UCSD-AML1 (cell line): ENCODE data around the gene DLGAP1.

Experiments
- DNase-seq: peaks from one replicate; lab custom pipeline; 2025; ENCODE audit not compliant: unreplicated experiment; lab: John Stamatoyannopoulos, UW

The DLGAP1 gene

GRCh38 chr18:3906116-3906750 lies 548.9 kb downstream of the DLGAP1 start:
- DNase-seq = no peak

GRCh38 chr18:3903337-3903736 lies 551.8 kb downstream of the DLGAP1 start:
- no peak for DNase-seq

GRCh38 chr18:3902676-3903075 lies 552.4 kb downstream of the DLGAP1 start:
- DNase-seq = no peak

DNA sequence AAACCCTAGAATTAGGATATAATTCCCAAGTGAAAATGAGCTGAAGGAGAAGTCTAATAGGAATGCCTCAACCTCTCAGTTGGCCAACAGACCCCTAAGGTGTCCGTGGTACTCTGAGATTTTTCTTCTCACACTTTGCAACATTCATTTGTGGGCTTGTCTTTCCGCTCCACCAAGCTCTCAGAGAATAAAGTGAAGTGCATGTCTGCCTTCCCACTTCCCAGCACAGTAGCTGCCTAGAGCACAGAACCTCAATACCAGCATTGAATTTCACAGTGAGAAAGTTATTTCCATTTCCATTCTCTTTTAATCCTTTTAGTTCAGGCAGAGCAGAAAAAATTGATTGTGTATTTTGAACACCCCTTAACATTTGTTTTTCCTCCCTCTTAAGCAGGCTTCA lies 553.3 kb downstream of the DLGAP1 start:
- no peak for DNase-seq

- DNase-seq = no peak
Observed at GRCh38 chr18:3901042-3901441, 554.1 kb downstream of the DLGAP1 start.

DNA sequence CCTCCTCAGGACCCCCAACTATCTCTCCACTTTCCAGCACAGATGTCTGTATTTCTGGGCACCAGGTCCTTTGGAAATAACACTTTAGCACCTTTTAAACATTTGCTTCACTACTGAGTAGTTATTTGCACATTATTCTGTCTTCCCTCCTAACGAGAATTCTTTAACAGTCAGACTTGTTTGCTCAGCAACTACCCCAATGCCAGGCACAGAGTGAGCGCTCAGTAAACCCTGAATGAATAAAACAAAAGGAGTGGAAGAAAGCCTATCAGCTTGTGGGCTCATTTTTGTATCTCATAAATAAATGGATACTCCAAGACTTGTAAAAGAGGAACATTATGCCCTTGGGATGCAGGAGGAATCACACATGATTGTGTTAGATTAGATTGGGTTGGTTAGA lies 554.8 kb downstream of the DLGAP1 start:
- DNase-seq = no peak

DNA sequence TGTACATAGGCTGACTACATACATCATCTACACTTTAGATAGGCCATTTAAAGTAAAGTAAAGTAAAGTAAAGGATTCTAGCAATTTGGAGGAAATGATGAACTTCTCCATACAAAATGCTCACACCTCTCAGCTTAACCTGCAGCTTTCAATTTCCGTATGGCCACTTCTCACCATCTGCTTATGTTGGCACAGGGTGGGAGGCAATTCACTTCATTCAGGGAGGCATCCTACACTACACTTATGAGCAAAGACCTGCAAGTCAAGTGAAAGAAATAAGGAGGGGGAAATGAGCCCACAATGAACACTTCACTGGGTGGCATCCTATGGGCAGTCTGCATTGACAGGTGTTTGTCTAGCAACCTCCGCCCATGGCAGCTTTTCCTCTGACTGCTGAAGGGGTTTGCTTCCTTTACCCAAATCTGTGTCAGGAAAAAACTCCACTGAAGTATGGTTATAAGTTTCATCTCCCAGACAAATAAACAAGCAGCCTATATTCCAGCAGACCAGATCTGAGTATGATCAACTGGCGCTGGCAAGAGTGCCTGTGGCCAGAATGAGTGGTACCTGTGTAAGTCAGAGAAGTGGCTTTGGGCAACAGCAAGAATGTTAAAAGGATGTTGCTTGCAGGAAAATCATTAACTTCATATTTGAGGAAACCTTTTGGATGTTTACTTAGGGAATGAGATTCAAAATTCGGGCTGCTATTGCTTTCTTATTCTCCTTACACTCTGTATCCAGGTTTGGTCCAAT lies 556.1 kb downstream of the DLGAP1 start:
- no peak for DNase-seq

GRCh38 chr18:3892152-3892551 lies 563.0 kb downstream of the DLGAP1 start:
- DNase-seq = no peak

GRCh38 chr18:3891245-3891644 lies 563.9 kb downstream of the DLGAP1 start:
- DNase-seq = no peak

DNA sequence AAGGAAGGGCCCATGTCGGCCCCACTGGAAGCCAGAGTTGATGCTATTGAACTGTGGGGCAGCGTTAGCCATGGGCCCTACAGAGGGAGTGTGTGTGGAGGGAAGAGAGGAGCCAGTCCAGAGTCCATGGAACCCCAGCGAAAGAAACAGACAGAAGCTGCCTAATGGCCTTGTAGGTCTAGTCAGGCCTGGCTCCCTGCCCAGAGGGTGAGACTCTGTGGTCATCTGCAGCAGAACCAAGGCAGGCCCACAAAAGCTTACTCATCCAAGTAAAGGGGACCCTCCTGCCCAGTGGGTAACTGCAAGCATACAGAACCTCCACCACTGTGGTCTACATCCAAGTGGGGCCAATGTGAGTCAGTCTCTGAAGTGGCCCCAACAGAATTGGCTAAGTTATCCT lies 565.3 kb downstream of the DLGAP1 start:
- DNase-seq = no peak

GRCh38 chr18:3889121-3889520 lies 566.0 kb downstream of the DLGAP1 start:
- no peak for DNase-seq

GRCh38 chr18:3886575-3887322 lies 568.4 kb downstream of the DLGAP1 start:
- DNase-seq = no peak

DNA sequence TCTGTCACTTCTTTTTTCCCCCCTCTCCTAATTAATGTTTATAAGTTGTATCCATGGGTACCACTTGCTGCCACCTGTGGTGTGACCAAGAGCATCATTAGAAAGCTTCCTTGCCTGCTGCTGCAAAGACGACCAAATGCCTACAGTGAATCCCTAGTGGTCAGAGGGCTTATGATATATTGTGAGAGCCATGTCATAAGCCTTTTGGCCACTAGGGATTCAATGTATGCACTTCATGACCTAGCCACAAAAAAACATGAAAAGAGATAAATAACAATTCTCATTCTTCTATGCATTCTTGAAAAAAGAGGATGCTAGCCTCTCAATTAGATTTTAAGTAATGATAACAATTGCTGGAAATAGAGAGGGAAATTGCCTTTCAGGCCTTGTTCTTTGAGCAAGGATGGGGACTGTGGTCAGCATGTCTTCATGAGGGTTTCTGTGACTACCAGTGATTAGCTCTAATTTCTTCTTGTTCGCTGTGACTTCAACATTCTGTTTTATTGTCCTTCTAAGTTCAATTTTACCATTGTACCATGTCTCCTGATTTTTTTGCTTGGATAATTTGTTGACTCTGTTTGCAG lies 569.8 kb downstream of the DLGAP1 start:
- no peak for DNase-seq

DNA sequence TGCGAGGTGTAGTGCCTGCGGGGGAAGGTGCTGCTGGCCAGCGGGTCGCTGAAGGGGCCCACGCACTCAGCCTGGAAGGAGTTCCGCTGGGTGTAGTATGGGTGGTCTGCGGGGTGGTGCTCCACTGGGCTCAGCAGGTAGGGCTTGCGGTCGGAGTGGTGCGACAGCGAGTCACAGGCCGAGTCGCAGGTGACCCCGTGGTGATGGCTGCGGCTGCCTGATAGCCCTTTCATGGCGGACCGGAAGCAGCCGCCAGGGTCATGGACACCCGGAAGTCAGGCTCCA lies 575.3 kb downstream of the DLGAP1 start:
- DNase-seq = no peak

GRCh38 chr18:3879114-3879835 lies 575.8 kb downstream of the DLGAP1 start:
- DNase-seq = no peak

- no peak for DNase-seq
Observed at GRCh38 chr18:3878401-3878800, 576.7 kb downstream of the DLGAP1 start.

DNA sequence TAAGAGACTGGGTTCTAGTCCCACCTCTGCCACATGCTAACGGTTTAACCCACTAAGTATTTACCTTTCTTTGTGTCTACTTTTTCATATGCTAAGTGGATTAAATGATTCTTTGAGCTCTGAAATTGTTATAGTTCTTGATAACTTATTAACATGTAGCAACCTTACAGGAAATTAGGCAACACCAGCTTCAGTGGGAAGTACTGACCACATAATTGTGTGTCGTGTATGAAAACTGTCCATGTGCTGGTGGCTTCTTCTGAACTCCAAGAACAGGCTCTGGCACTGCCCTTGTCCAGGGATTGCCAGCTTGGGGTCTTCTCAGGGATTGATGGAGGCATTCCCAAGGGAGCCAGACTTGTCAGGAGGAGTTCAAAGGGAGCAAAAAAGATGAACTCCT lies 577.4 kb downstream of the DLGAP1 start:
- no peak for DNase-seq

DNA sequence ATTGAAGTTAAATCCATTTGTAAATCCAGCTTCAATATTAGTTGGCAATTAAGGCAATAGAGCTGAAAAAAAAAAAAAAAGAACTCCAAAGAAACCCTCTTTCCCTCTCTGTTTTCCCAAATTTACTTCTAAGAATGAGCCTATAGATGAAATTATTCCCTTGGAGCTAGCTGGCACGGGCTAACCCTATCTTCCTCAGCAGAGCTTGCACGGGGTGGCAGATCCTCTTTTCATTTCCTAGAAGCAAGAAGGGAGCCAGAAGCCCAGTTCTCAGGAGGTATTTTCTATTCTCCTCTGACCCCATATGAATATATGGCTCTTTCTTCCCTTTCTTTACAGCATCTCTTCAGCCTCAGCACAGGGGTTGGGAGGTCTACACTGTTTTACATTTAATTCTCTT lies 579.1 kb downstream of the DLGAP1 start:
- no peak for DNase-seq

DNA sequence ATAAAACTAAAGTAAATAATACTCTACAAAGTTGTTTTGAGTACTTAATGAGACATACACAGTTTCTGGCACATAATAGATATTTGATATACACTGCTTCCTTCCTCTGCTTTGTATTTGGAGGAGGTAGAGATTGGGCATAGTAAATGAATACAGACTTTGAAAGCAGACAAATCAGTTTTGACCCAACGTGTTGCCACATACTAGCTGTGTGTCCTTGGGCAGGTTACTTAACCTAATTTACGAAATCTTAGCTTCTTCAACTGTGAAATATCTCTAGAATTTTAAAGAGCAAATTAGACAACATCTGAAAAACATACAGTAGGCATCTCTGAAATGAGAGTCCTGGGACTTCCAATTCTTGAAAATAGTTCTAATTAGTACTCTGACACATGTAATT lies 579.7 kb downstream of the DLGAP1 start:
- DNase-seq = no peak

GRCh38 chr18:3874581-3874980 lies 580.5 kb downstream of the DLGAP1 start:
- no peak for DNase-seq

GRCh38 chr18:3874125-3874524 lies 581.0 kb downstream of the DLGAP1 start:
- no peak for DNase-seq
